Osteocyte (in vitro differentiated cells): Measurements from ENCODE around the gene NCAPG2. TPM values are rescaled to one million over a fixed set of nuclear protein-coding genes. Genes with fewer than 3 reads are reported as not detected.

ENCODE experiments used
- DNase-seq: peaks from one replicate; pipeline ENCODE4 v3.0.0; 2021; ENCODE audit warnings: mixed read lengths; ENCODE audit not compliant: unreplicated experiment; ENCODE audit errors: extremely low spot score
- H3K27ac Mint-ChIP-seq: one replicate; pipeline ENCODE4 v1.8.0; 2021; ENCODE audit warnings: mild to moderate bottlenecking, mixed read lengths; ENCODE audit not compliant: unreplicated experiment
- H3K27me3 Mint-ChIP-seq: one replicate; pipeline ENCODE4 v1.8.0; 2021; ENCODE audit warnings: mixed read lengths; ENCODE audit not compliant: unreplicated experiment
- H3K36me3 Mint-ChIP-seq: one replicate; pipeline ENCODE4 v1.8.0; 2021; ENCODE audit warnings: mixed read lengths; ENCODE audit not compliant: unreplicated experiment
- H3K4me1 Mint-ChIP-seq: one replicate; pipeline ENCODE4 v1.8.0; 2021; ENCODE audit warnings: mixed read lengths; ENCODE audit not compliant: unreplicated experiment
- H3K4me3 Mint-ChIP-seq: one replicate; pipeline ENCODE4 v1.8.0; 2021; ENCODE audit warnings: mild to moderate bottlenecking, moderate library complexity, mixed read lengths; ENCODE audit not compliant: unreplicated experiment
- H3K9me3 Mint-ChIP-seq: one replicate; pipeline ENCODE4 v1.8.0; 2021; ENCODE audit warnings: mixed read lengths; ENCODE audit not compliant: unreplicated experiment
- CTCF ChIP-seq: fragments of 200-600 bp; sonication (generic); IDR thresholded peaks from 2 replicates; pipeline ENCODE4 v1.5.0; 2021; ENCODE audit warnings: antibody characterized with exemption, mild to moderate bottlenecking, moderate library complexity
- total RNA-seq: library from RNA; stranded (reverse); gene quantifications from 2 replicates; pipeline ENCODE4 v1.2.1, GENCODE V29; 2021

Gene NCAPG2
- total RNA-seq, 1 donor from 2014 or later, result 19.9 TPM

- Mint-ChIP-seq H3K4me1 (peaks cover 41% of the 10 kb centered on the region), H3K4me3 (no peak overlapping the region), H3K36me3 (peaks cover 4% of the 10 kb centered on the region), H3K9me3 (no peaks in the 10 kb centered on the region), H3K27me3 (no peaks in the 10 kb centered on the region), H3K27ac (peak overlapping the region; percentile 45)
- no peak for DNase-seq
- no peak for TF ChIP-seq CTCF
Observed at GRCh38 chr7:158685693-158686092, 18.9 kb downstream of the NCAPG2 start.

GRCh38 chr7:158684329-158684728 is 20.3 kb downstream of the NCAPG2 start:
- H3K27me3 Mint-ChIP-seq, result no peaks in the 10 kb centered on the region
- no peak overlapping the region for H3K4me3 Mint-ChIP-seq
- TF ChIP-seq CTCF, result no peak
- peaks cover 4% of the 10 kb centered on the region for H3K36me3 Mint-ChIP-seq
- H3K27ac Mint-ChIP-seq, result peak overlapping the region; percentile 32
- H3K4me1 Mint-ChIP-seq, result peaks cover 47% of the 10 kb centered on the region
- no peaks in the 10 kb centered on the region for H3K9me3 Mint-ChIP-seq
- DNase-seq, result no peak

GRCh38 chr7:158683541-158683940 is 21.1 kb downstream of the NCAPG2 start:
- DNase-seq, result no peak
- H3K4me3 Mint-ChIP-seq, result no peak overlapping the region
- TF ChIP-seq CTCF, result no peak
- no peaks in the 10 kb centered on the region for H3K9me3 Mint-ChIP-seq
- peaks cover 47% of the 10 kb centered on the region for H3K4me1 Mint-ChIP-seq
- peak overlapping the region; percentile 32 for H3K27ac Mint-ChIP-seq
- H3K27me3 Mint-ChIP-seq, result no peaks in the 10 kb centered on the region
- peaks cover 1% of the 10 kb centered on the region for H3K36me3 Mint-ChIP-seq

GRCh38 chr7:158682456-158682855 is 22.1 kb downstream of the NCAPG2 start:
- Mint-ChIP-seq H3K4me1 (peaks cover 47% of the 10 kb centered on the region), H3K27ac (no peak overlapping the region), H3K36me3 (peaks cover 1% of the 10 kb centered on the region), H3K27me3 (no peaks in the 10 kb centered on the region), H3K9me3 (no peaks in the 10 kb centered on the region), H3K4me3 (no peak overlapping the region)
- DNase-seq, result no peak
- no peak for TF ChIP-seq CTCF

GRCh38 chr7:158680754-158681153 is 23.9 kb downstream of the NCAPG2 start:
- Mint-ChIP-seq H3K4me1 (peaks cover 43% of the 10 kb centered on the region), H3K9me3 (no peaks in the 10 kb centered on the region), H3K27ac (peak overlapping the region; percentile 11), H3K4me3 (no peak overlapping the region), H3K27me3 (no peaks in the 10 kb centered on the region), H3K36me3 (peaks cover 1% of the 10 kb centered on the region)
- no peak for DNase-seq
- TF ChIP-seq CTCF, result no peak
